ENCODE results near the gene CDH6.
A peak's percentile ranks its signal among the peaks of the same experiment; 100 is the strongest.

The CDH6 gene

GRCh38 chr5:31238497-31238896, 45.0 kb downstream of the CDH6 start:
- TF ChIP-seq EZH2phosphoT487 (IDR thresholded peaks at IDR 0.05; ENCODE audit: borderline replicate concordance) (no peak), CTCF (conservative IDR thresholded peaks at IDR 0.05; ENCODE audit: low read length) (no peak)
- Histone ChIP-seq H3K4me1 (ENCODE audit: insufficient read depth, low read length, poor library complexity, severe bottlenecking) (no peaks in the 10 kb centered on the region), H3F3A (ENCODE audit: low read depth) (no peaks in the 10 kb centered on the region), H3K4me3 (ENCODE audit: low read length, poor library complexity, severe bottlenecking) (no peak overlapping the region), H3K4me2 (ENCODE audit: low read depth, low read length, poor library complexity, severe bottlenecking) (no peak overlapping the region), H3K79me2 (ENCODE audit: insufficient read depth, low read length) (no peaks in the 10 kb centered on the region), H2AFZ (ENCODE audit: low read length) (no peak overlapping the region), H3K27me3 (ENCODE audit: insufficient read depth, low read length, poor library complexity, severe bottlenecking) (no peaks in the 10 kb centered on the region), H4K20me1 (ENCODE audit: insufficient read depth, low read length, poor library complexity, severe bottlenecking) (no peaks in the 10 kb centered on the region), H3K9ac (ENCODE audit: low read depth, low read length, poor library complexity, severe bottlenecking) (no peak overlapping the region), H3K9me2 (replicated peaks; ENCODE audit: low read depth, low read length) (no peaks in the 10 kb centered on the region), H3K9me3 (ENCODE audit: insufficient read depth, low read depth, low read length) (no peaks in the 10 kb centered on the region), H3K36me3 (ENCODE audit: insufficient read depth, low read length) (no peaks in the 10 kb centered on the region)

GRCh38 chr5:31244921-31245320, 51.4 kb downstream of the CDH6 start:
- H3K4me2 ChIP-seq (ENCODE audit: low read depth, low read length, poor library complexity, severe bottlenecking) = peak overlapping the region; percentile 42
- H3F3A ChIP-seq (ENCODE audit: low read depth) = no peaks in the 10 kb centered on the region
- no peaks in the 10 kb centered on the region for H3K27me3 ChIP-seq (ENCODE audit: insufficient read depth, low read length, poor library complexity, severe bottlenecking)
- no peak for TF ChIP-seq EZH2phosphoT487 (IDR thresholded peaks at IDR 0.05; ENCODE audit: borderline replicate concordance)
- no peak for TF ChIP-seq CTCF (conservative IDR thresholded peaks at IDR 0.05; ENCODE audit: low read length)
- H4K20me1 ChIP-seq (ENCODE audit: insufficient read depth, low read length, poor library complexity, severe bottlenecking) = no peaks in the 10 kb centered on the region
- peaks cover 21% of the 10 kb centered on the region for H3K4me1 ChIP-seq (ENCODE audit: insufficient read depth, low read length, poor library complexity, severe bottlenecking)
- H3K36me3 ChIP-seq (ENCODE audit: insufficient read depth, low read length) = no peaks in the 10 kb centered on the region
- H2AFZ ChIP-seq (ENCODE audit: low read length) = no peak overlapping the region
- no peaks in the 10 kb centered on the region for H3K9me2 ChIP-seq (replicated peaks; ENCODE audit: low read depth, low read length)
- no peaks in the 10 kb centered on the region for H3K9me3 ChIP-seq (ENCODE audit: insufficient read depth, low read depth, low read length)
- H3K79me2 ChIP-seq (ENCODE audit: insufficient read depth, low read length) = no peaks in the 10 kb centered on the region
- H3K9ac ChIP-seq (ENCODE audit: low read depth, low read length, poor library complexity, severe bottlenecking) = no peak overlapping the region
- H3K4me3 ChIP-seq (ENCODE audit: low read length, poor library complexity, severe bottlenecking) = peak overlapping the region; percentile 19

GRCh38 chr5:31247381-31247780, 53.9 kb downstream of the CDH6 start:
- no peak for TF ChIP-seq CTCF (conservative IDR thresholded peaks at IDR 0.05; ENCODE audit: low read length)
- TF ChIP-seq EZH2phosphoT487 (IDR thresholded peaks at IDR 0.05; ENCODE audit: borderline replicate concordance) = no peak
- Histone ChIP-seq H2AFZ (ENCODE audit: low read length) (no peak overlapping the region), H3K9ac (ENCODE audit: low read depth, low read length, poor library complexity, severe bottlenecking) (no peak overlapping the region), H3K9me2 (replicated peaks; ENCODE audit: low read depth, low read length) (no peaks in the 10 kb centered on the region), H3K79me2 (ENCODE audit: insufficient read depth, low read length) (no peaks in the 10 kb centered on the region), H3K9me3 (ENCODE audit: insufficient read depth, low read depth, low read length) (no peaks in the 10 kb centered on the region), H3K4me1 (ENCODE audit: insufficient read depth, low read length, poor library complexity, severe bottlenecking) (peaks cover 21% of the 10 kb centered on the region), H4K20me1 (ENCODE audit: insufficient read depth, low read length, poor library complexity, severe bottlenecking) (no peaks in the 10 kb centered on the region), H3K4me3 (ENCODE audit: low read length, poor library complexity, severe bottlenecking) (no peak overlapping the region), H3K27me3 (ENCODE audit: insufficient read depth, low read length, poor library complexity, severe bottlenecking) (no peaks in the 10 kb centered on the region), H3F3A (ENCODE audit: low read depth) (no peaks in the 10 kb centered on the region), H3K4me2 (ENCODE audit: low read depth, low read length, poor library complexity, severe bottlenecking) (no peak overlapping the region), H3K36me3 (ENCODE audit: insufficient read depth, low read length) (no peaks in the 10 kb centered on the region)

All from Loucy (cell line).